Dermis microvascular lymphatic vessel endothelial cell (primary cell): ENCODE measurements around the gene COL4A1. TPM values are rescaled to one million over a fixed set of nuclear protein-coding genes. Genes with fewer than 3 reads are reported as not detected.

Experiments
- DNase-seq, 2 donors: peaks; one replicate each; pipeline versions ENCODE4 v3.0.0 to v3.0.0-alpha.2; 2010; ENCODE audit warnings: low read depth in 2 of 2
- total RNA-seq: library from RNA; depleted of rRNA; stranded (reverse); fragments of >200 nt; gene quantifications from 2 replicates; pipeline ENCODE4 v1.2.1, GENCODE V29; 2014

Gene COL4A1
- total RNA-seq, 1 donor from 2014 or later: 1,098 TPM

- peak; percentile 88 to 95 for DNase-seq
These were observed 34.7 kb upstream of the COL4A1 start for GRCh38 chr13:110341445-110342244.

- peak; percentile 88 to 93 for DNase-seq
These were observed 34.0 kb upstream of the COL4A1 start for GRCh38 chr13:110340812-110341444.

DNA sequence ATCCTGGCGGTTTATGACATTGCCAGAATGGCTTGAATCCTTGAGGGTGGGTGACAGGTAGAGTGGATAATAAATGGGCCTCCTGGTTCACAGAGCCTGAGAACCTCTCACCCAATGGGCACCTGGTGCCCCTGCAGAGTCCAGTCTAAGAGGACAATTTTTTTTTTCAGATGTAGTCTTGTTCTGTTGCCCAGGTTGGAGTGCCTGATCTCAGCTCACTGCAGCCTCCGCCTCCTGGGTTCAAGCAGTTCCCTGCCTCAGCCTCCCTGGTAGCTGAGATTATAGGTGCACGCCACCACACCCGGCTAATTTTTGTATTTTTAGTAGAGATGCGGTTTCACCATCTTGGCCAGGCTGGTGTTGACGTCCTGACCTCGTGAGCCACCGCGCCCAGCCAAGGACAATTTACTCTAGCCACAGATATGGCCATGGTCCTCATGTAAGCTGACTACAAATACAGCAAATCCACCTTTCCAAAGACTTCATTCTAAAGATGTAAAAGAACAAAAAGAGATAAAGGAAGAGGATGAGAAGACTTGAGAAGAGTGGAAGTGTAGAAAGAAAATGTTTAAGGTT is 33.1 kb upstream of the COL4A1 start:
- no peak for DNase-seq

DNA sequence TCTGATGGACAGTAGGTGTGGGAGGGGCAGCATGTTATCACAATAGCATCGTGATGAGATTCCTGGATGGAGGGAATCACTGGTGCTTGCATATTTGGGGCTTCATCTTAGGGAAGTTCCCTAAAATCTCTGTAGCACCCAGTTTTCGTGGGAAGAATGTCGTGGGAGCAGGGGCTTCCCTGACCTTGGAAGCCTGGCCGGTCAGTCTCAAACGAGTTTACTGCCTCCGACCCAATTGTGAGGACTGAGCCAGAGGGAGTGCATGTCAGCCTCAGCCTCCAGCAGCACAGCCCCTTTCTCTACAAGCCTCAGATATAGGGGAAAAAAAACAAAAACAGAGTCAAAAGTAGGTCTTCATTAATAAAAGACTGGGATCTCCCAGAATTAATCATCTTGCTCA is 32.3 kb upstream of the COL4A1 start:
- no peak for DNase-seq

DNA sequence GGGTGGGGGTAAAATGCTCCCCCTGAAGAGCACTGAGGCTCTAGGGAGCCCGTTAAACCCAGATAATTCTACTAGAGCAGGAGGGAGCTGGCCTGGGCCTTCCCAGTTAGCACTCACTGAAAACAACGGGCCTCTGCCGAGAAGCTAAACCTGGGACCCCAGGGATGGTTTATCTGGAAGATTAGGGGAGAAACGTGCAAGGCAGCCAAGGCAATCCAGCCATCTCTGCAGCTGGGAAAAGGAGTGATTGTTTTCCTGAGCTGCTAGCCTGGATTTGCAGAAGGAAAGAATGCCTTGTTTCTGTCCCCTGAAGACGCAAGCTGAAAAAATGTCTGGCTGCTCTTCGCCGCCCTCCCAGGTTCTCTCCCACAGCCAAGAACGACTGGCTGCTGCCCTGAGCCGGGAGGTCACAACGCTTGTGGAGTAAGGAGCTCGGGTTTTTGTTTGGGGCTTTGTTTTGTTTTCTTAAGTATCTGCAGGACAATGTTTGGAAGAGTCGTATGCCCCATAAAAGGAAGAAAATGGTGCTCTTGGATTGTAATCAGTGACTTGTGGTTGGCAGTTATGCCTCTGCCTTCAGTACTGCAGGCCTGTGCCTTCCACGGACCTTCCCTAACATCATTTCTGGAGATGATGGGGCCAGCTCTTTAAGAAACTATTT is 31.6 kb upstream of the COL4A1 start:
- peak in 1 of 2 donors; percentile 58 for DNase-seq

DNA sequence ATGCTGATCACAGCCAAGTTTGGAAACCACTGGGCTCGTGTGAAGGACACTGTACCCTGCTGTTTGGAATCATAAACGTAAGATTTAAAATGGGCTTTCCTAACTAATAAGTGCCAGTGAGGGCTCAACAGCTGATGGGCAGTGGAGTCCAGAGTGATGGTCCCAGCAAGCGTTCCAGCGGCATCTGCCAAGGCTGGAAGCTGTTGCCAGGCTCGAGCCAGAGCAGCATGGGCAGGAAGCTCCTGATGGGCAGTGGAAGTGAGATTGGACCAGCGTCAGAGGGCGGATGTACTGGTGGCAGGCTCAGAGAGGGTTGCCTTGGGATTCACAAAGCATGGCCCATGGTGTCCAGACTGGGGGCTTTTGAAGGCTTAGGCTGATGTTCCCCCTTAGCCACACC is 30.3 kb upstream of the COL4A1 start:
- peak in 1 of 2 donors; percentile 45 for DNase-seq

DNA sequence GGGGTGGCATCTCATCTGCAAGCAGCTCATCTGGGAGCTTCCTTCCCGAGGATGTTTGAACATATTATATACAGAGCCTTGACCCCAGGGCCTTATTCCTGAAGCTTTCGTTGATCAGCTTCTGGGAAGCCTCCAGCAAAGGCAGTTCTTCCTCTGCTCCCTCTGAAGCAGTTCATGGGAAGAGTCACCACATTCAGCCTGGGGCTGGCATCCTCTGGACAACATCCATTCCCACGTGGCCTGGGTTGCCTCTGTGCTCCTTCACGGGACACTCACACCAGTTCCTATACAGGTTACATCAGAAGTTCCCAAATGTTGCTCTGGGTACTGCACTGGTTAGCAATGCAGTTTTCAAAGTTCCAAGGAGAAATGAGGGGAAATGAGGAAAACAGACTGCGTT is 29.7 kb upstream of the COL4A1 start:
- DNase-seq: no peak

GRCh38 chr13:110336108-110336507 is 29.2 kb upstream of the COL4A1 start:
- DNase-seq: no peak

GRCh38 chr13:110334841-110335490 is 28.0 kb upstream of the COL4A1 start:
- DNase-seq: no peak

- DNase-seq: no peak
These were observed 27.3 kb upstream of the COL4A1 start for GRCh38 chr13:110334256-110334655.

DNA sequence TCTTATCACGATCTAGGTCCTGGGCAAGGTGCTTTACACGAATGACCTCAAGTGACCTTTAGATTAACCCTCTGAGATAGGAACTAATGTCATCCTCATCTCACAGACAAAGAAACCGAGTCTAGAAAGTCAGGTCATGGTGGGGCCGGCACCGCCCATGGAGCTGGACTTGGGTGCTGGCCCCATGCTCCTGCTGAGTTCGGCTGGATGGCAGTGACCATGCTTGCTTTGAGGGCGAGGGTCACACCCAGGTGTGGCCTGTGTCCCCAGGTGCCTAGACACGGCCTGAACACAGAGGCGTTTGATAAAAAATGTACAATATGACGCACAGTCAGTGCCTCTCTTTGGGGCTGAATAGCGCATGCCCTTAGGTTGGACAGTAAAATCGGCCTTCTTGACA is 26.9 kb upstream of the COL4A1 start:
- DNase-seq: no peak

- DNase-seq: no peak
These were observed 25.8 kb upstream of the COL4A1 start for GRCh38 chr13:110332750-110333149.

- DNase-seq: no peak
These were observed 24.4 kb upstream of the COL4A1 start for GRCh38 chr13:110331362-110331761.

DNA sequence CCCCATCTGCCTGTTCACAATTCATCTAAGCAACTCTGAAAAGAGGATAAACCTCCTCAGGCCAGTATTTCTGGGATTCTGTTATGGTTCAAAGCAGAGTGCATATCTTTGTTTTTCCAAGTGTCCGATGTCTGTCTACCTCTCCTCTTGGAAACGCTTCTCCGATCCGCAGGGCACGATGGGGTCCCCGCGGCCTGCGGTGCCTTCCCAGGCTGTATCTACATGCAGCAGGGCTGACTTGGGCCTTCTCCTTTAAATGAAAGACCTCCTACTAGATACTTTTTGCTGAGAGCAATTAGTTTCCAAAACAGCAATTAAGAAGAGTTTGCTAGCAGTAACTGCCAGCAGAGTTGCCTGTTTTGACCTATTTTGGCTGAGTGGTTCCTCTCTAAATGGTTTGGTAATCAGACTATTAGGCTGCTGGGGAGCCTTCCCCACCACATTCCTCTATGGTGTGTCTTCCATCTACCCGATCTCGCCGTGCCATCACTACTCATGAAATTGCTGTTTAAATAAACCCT is 23.6 kb upstream of the COL4A1 start:
- no peak for DNase-seq

DNA sequence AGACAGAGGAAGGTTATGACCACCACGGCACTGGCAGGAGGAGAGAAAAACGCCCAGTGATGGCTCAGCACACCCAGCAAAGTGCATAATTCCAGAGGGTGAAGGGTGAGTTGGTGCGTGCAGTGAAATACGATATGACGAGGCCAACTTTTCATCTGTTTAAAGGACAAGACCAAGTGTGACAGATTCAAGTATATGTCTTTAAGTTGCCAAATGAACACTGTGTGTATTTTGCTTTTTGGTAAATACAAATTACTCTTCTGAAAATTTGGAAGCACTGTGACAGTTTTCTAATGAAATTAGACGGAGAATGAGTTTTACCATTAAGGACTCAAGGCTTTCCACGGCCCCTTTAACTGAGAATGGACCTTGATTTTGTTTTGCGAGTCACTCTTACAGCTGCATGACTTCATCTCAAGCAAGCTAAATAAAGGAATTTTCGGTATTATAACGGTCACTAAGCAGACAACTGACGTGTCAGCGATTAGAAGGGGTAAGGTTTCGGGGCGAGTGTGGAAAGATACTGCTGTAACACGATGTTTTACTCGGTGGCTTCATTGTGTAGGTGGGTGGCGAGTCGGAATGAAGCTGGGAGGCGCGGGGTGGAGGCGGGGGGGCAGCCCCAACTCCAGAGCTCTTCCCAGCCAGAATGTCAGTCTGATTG is 23.0 kb upstream of the COL4A1 start:
- no peak for DNase-seq

DNA sequence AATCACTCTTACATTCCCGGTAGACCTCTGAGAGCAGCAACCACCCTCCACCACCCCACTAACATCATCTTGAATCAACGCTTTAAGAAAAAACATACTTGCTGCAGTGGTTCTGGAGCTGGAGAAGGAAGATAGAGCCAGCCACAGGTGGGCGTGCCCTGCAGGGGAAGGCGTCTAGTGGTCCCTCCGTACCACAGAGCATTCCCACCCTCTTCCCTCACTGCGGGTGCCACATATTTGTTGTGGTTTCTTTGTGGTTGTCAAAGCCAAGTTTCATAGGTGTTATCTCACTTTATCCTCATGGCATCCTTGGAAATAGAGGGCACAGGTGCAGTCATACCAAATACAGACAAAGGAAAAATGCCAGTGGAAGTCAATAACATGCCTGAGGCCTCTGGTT is 22.3 kb upstream of the COL4A1 start:
- DNase-seq: no peak

DNA sequence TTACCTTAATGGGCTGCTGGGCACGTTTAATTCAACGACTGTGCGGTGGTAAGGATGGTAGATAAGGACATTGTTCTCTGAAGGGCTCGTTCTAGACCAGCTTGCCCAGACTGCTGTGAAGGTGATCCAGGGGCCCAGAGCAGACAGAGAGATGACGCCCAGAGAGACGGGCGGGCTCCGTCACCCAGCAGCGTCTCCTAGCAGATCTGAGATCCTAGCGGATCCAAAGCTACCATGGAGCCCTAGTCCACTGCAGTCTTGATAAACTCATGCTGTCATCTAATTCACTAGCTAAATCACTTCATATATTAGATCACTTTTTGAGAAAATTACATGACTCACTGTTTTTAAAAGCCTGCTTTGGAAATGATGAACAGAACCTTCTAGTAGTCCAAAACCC is 21.6 kb upstream of the COL4A1 start:
- DNase-seq: no peak

GRCh38 chr13:110327051-110327721 is 20.2 kb upstream of the COL4A1 start:
- DNase-seq: no peak

DNA sequence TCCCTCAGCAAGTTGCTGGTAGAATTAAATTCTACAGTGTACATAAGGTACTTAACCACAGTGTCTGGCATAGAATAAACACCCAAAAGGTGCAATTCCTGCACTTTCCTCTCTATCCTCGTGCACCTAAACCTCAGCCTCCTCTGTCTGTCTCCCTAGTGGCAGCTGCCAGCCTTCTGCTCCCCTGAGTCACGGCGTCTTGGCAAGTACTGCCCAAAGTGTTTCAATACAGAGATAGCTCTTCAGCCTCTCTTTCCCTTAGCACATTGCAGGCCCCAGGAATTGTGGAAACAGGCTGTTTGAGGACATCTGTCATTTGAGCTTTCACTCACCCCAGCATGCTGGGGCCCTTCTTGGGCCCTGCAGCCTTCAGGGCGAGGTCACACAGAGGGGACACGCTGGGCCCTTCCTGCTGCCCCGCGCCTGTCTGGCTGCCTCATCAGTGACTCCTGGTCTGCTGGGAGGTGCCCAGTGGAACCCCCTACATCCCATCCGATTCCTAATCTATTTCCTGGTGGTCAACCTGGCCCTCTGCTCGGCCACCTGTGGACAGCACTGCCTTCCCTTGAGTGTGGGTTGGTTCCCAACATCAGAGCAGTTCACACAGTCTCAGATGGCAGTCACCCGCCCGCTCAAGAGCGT is 19.4 kb upstream of the COL4A1 start:
- DNase-seq: no peak
